DND-41 (cell line): ENCODE results near the gene IQSEC1.

Source experiments
- CTCF ChIP-seq: IDR thresholded peaks from 2 replicates; pipeline ENCODE4 v1.5.1; 2012; ENCODE audit warnings: borderline replicate concordance, low read length, moderate library complexity, mild to moderate bottlenecking; ENCODE audit not compliant: poor library complexity, severe bottlenecking; ENCODE audit errors: extremely low read depth
- EZH2 ChIP-seq: IDR thresholded peaks from 3 replicates; pipeline ENCODE4 v1.6.1; 2012; ENCODE audit warnings: borderline replicate concordance, low read depth, mild to moderate bottlenecking, moderate library complexity, low read length, inconsistent platforms; ENCODE audit not compliant: severe bottlenecking

DNA sequence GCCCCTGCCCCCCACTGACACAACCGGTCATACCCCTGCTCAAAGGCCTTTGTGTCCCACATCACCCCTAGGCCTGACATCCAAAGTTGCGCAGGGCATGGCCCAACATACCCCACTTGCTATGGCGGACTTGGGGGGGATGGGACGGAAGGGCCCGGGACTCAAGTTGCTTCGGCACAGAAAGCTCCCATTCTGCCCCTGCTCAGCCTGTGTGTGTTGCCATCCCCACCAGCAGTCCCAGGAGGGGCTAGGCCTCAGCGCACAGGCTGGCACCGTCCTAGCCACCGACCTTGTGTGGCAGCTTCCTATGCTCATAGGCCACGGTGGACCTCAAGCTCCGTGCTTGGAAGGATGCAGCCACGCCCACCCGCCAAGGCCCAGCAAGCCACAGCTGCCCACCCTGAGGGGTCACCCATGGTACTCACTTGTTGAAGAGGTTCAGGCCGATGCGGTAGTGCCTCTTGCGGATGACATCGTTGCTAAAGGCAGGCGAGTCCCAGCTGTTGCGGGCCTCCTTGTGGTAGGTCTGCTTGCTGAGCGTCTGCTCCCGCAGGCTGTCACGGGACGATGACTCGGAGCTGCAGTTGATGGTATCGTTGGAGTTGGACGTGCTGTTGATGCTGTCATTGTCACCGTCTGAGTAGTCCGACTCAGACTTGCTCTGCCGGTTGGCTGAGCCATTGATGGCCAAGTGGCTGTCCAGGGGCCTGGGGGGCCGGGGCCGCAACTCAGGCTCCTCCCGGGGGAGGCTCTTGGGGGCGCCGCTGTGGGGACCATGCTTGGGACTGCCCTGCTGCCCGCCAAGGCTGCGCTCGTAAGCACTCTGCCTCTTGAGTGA lies 138.0 kb downstream of the IQSEC1 start:
- TF ChIP-seq CTCF (no peak), EZH2 (no peak)
